Umbilical cord (tissue), 2 donors: ENCODE measurements around the gene LMO3. TPM values are rescaled to one million over a fixed set of nuclear protein-coding genes. Genes with fewer than 3 reads are reported as not detected.

Experiments used
- DNase-seq: peaks from one replicate; pipeline ENCODE4 v3.0.0-alpha.2; 2015; ENCODE audit warnings: low spot score
- total RNA-seq: library from RNA; depleted of rRNA; stranded (reverse); fragments of >200 nt; gene quantifications from one replicate; pipeline ENCODE4 v1.2.3, GENCODE V29; 2014; ENCODE audit warnings: low replicate concordance; ENCODE audit not compliant: insufficient read depth

LMO3 gene
- total RNA-seq, 1 donor from 2014 or later: 104 TPM

DNA sequence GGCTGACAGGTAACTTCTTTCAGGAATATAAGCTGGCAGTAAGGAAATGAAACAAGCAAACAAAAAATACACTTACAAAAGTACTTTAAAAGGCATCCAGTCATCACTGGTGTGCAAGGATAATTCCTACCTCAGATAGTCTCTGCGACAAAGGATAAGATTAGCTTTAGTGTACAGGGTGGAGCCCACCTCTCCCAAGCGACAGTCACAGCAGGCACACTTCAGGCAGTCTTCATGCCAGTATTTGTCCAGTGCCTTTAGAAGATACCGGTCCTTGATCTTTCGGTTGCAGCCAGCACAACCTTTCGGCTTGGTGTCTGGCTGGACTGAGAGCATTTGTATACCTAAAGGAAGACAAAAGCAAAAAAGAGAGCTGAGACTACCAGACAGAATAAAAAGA, 5.4 kb downstream of the LMO3 start:
- DNase-seq: no peak

DNA sequence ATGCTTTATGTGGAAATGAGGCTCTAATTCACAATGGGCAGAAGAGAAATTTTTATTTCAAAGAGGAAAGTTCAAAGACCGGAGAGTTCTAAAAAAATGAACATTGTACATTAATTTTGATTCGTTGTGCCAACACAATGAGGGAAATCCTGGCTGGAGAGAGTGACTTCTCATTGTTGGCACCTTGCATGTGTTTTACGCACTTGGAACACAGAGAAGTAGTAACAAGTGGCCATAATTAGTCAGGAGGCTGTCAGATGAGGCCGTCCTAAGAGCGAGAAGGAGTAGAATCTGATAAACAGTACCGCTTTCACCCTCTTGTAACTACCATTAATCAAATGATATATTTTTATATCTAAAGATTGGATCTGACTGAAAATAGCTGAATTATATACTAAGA, 6.9 kb downstream of the LMO3 start:
- DNase-seq: no peak

DNA sequence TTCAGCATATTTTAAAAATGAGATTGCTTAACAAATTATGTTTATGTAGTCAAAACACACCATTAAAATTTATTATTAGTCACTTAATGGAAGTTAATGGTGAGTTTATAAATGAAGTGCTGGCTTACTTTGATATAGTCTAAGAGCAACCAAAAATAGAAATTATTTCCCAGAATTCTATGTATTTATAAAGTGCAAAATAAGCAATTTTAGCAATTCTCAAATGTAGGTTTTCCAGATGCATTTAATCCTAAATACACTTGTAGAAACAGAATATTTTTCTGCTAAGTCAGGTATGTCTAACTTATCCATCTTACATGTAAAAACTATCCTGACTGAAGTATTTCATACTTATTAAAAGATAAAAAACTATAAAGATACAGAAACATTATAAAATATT, 11.2 kb downstream of the LMO3 start:
- DNase-seq: no peak

DNA sequence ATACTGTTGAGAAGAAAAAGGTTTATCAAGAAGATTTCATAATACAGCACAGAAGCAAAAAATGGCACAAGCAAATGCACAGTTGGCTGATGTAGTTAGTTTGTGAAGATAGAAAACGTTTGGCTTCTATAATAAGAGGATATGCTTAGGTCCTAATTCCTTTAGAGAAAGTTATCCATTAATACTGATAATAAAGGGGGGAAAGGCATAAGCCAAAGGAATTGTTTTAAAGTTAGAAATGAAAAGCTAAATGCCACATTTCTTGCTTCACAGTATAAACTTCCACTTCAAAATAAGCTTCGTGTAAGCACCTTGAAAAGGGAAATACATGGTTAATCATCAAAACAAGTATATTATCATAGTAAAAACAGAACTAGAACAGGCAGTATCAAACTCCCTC, 12.4 kb downstream of the LMO3 start:
- no peak for DNase-seq

DNA sequence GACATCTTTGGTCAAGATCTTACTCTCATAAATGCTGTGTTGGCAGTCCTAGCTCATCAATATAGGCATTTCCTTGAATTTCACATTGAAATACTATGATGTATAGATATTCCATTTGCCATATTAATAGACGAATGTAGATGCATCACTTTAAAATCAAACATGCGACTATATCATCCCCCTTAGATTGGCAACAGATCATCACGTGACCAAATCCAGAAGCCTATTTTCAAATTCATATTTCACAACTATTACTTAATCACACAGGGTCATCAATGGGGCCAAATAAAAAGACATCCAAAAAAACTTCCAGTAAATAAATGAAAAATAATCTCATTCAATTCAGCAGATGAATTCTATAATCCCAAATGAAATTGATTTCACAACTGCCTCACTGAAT, 15.3 kb downstream of the LMO3 start:
- DNase-seq: no peak

DNA sequence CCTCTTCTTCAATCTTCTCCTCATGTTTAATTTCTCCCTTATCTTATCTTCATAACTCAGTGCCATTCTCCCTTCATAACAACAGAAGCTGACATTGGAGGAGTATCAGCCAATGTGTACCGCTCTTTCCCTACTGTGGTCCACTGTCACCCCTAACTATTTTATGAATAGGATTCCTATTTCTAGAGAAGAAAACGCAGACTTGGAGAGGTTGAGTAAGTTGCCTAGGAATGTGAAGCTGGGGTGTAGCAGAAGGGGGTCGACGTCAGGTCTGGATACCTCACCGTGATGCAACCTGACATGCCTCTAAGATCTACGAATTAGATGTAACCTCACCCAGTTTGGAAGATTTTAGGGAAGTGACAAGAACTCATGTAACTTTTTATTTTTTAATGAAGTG, 17.1 kb downstream of the LMO3 start:
- DNase-seq: no peak

DNA sequence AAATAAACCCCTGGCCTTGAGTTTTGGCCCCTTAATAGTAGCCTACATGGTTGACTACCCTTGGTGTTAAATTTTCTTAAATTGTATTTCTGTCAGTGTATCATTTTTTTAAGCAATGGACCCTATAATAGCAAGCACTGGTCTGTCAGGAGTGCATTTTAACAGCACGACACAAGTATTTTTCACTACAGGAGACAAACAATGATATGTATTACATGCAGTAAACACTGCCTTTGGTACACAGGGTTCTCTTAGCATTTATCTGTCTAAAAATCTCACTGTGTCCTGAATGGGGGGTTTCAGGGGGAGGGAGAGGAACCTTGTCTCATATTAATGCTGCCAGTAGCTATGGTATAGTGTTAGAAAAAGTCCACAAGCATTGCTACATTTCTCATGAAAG, 18.4 kb downstream of the LMO3 start:
- no peak for DNase-seq

GRCh38 chr12:16587110-16587453, 18.9 kb downstream of the LMO3 start:
- DNase-seq: peak; percentile 25

DNA sequence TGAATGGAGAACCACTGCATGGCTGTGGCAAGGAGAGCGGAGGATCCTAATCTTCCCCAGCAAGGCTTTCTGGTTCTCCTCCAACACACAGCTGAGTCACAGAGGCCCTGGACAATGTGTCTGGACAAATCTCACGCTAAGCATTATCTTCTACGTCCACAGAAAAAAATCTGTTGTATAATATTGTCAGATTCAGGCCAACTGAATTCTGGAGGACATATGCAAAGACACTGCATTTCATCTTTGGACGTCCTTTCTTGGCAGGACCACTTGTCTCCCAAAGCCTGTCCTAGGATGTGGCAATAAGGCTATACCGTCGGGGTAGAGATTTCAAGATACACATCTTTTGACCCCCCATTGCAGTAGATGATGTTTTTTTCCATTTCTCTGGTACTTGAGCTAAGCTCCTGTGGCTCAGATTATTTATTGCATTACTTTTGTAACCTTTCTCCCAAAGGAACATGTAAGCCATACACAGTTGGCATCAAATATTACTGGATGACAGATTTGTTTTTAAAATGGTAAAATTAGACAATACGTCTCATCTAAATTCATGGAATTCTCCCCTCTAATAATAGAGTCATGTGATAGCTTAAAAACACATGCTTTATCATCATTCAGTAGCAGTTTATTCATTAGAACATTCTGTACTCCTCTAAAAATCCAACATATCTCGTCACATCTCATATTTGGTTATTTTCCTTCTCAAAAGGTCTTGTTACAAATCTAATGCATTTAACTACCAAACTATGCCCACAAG, 19.4 kb downstream of the LMO3 start:
- peak; percentile 95 for DNase-seq

DNA sequence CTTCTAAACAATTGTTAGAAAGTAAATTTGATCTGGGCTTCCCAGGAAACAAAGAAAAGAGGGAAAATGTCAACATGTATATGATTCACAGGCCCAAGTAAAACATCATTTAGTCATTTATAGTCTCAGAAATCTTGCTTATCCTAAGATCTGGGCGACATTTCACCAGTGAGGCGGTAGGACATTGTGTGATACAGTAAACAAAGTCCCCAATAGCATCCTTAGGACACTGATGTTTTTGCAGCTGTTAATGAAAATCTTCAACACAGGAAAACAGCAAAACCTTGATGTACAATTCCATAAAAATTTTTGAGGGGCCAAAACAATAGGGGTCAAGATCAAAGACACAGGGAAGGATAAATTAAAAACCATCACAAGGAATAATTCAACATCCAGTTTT, 20.2 kb downstream of the LMO3 start:
- DNase-seq: no peak

DNA sequence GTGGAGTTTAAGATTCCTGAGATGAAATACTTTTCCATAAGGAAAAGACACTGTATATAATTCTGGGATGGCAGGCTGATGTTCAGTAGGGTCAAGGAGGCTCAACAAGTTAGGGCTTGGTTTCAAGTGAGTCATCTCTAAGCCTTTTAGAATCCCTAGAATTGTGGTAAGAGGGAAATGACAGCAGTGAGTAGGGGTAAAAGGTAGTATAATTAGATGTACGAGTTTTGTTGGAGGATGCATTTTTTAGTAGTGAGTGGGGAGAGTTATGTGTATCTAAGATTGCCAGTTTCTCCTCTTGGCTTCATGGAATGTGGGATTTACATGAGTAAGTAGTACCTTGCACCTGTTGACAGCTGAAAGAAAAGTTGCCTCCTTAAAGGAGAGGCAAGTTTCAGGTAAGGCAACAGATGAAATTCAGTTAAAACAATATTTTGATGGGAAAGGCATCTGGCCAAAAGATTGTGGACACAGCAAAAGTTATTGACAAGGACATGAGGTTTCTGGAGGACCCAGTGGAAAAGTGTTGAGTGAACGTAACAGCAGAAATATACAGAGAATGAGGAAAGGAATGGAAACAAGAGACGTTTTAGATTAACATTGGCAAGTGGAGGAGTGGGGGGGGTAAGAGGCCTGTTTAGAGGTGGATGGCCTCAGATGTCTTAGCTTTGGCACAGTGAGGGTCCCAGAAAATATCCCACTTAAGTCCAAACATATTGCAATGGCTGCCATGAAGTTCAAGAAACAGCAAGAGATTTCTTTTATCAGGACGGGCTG, 21.8 kb downstream of the LMO3 start:
- peak; percentile 57 for DNase-seq

DNA sequence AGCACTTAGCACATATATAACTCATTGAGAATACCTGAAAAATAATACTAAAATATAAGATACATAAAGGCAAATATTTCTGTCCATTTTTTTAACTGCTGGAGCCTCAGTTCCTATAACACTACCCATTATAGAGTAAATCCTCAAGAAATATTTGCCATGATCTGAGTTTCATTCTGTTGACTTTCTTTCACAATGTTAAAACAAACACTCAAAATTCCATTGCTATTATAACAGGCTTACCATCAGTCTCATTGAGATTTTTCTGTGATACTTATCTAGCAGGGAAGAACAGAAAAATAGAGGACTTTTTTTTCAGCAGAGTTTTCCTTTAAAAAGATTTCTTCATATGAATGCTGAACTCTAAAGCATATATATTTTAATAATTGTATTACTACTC, 24.5 kb downstream of the LMO3 start:
- DNase-seq: no peak

DNA sequence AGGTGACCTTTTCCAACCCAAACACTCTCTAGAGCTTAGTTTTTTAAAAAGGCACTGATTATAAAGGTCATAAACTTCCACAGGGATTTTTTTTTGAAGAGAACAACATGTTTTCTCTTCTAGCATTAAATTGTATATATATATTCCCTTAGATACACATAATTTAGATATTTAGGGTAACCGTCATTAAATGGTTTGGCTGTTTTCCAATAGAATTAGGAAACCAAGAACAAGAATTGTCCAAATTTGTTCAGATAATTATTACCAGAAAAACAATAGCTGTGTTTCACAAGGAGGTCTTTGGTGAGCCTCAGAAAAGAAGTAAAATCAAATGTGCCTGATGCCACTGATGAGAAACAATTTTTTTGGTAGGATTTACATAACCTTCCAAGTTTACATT, 26.9 kb downstream of the LMO3 start:
- no peak for DNase-seq

DNA sequence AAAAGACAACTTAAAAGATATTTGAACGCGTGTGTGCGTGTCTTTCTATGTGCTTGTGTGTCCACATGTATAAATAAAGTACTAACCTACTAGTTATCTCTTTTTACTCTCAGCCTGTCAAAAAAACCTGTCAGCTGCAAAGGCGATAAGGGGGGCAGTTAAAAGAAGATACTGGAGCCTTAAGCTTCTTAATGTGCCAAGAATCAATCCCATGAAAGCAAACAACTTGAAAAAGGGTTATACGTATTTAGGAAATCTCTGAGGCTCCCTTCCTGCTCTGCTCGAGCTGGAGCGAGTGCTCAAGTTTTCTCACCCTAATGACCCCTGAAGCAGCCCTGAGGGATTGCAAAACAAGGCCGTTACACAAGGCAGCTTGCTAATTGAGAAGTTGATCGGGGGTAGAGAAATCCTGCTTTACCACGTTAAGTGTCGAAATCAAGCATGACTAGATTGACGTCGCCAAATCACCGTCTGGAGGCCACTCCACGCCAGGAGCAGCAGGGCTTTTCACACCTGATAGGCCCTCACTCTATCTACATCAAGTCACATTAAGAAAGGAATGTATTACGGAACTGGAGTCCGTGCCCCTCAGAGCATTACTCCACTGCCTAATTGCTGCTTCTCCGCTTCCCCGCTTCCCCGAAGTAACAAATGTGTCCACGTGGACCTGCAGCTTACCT, 32.4 kb downstream of the LMO3 start:
- peak; percentile 78 for DNase-seq

DNA sequence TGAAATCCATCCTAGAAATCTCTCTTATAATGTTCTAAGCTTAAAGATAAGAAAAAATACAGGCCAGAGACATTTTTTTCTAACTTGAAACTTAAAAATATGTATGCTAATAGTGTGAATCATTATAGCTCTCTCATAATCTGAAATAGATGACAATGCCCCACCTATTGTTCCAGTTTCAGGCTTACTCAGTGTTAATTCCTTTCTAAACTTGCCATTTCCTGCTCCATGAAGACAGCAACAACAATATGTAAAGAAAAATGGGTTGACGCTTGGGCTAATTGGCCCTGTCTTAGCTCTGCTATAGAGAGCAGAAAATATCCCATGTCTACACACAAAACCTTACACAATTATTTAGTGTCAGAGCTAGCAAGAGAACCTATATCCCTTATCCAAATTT, 37.1 kb downstream of the LMO3 start:
- DNase-seq: no peak

DNA sequence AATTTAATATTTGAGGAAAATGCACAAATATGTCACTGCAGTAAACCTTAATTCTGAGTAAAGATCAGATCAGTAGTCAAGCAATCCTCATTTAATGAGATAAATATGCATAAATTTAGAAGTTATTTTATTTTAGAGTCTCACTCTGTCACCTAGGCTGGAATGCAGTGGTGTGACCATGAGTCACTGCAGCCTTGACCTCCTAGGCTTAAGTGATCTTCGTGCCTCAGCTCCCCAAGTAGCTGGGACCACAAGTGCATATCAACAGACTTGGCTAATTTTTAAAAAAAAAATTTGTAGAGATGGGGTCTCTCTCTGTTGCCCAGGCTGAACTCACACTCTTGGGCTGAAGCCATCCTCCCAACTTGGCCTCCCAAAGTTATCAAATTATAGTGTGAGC, 41.3 kb downstream of the LMO3 start:
- DNase-seq: no peak

GRCh38 chr12:16563504-16563903, 42.5 kb downstream of the LMO3 start:
- DNase-seq: peak; percentile 59

DNA sequence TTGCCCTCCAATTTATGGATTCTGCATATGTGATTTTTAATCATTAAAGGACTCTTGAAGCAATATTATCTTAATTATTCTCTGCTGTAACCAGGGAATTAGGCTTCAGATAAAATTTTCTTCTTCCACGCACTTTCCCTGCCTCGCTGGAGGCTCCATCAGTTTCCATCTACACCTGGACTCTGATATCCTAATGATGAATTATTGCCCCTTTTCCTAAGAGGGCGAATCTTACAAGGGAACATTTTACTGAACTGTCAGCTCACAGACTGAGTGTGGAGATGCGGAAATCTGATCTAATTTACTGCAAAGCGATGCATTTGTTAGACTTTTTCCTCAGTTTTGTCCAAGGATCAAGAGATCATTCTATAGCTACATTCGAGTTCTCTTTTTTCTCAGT, 43.0 kb downstream of the LMO3 start:
- no peak for DNase-seq

DNA sequence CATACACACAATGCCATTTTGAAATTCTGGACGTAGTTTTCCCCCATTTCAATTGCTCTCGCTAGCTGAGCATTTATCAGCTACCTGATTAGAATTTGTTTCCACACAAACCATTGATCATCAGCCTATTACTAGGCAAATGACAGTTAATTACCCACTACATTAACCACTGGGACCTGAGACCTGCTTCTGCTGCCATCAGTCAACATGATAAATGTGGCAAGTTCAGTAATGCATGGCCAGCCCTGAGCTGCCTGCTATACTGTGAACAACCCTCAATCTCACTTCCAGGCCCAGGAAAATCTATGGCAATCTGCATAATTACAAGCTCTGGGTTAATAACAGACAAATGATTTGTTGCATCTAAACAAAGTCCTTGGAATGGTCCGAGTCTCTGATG, 43.5 kb downstream of the LMO3 start:
- DNase-seq: no peak

DNA sequence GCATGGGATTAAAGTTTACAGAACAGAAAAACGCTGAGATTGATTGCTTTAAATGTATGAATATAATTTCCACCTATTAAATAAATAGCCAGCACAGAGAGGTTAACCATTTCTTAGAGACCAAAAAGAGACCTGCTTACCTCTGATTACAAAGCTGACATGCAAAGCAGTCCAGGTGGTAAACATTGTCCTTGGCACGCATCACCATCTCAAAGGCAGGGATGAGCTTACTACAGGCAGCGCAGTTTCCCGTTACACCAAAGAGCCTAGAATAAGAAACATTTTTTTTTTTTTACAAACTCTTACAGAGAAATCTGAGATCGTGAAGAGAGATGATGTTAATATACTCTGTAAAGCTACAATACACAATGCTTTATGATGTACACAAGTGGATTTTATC, 45.7 kb downstream of the LMO3 start:
- DNase-seq: no peak

DNA sequence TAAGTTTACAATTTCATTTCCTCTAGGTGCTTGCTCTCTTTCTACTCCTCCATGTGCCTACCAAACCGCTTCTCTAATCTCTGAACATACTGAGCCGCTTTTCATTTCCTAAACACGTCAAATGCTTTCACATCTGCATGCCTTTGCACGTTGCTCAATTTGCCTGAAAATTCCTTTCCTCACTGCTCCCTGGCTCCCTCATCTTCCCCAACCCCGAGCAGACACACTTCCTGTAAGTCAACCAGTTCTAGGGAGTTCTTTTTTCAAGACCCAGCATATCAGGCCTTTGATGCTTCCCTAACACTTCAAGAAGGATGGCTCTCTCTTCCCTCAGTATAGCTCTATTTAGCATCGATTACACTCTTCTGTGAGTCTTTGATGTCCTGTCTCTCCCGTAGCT, 50.3 kb downstream of the LMO3 start:
- peak; percentile 30 for DNase-seq

- DNase-seq: no peak
These were observed 52.5 kb downstream of the LMO3 start for GRCh38 chr12:16553457-16553856.

- no peak for DNase-seq
These were observed 53.7 kb downstream of the LMO3 start for GRCh38 chr12:16552301-16552700.
